GM18526 (cell line): ENCODE results near the gene RABGAP1L.

ENCODE experiments used
- POLR2A ChIP-seq: IDR thresholded peaks from 3 replicates; pipeline ENCODE4 v1.6.1; 2011; ENCODE audit not compliant: insufficient read length; ENCODE audit errors: extremely low read depth

RABGAP1L gene

DNA sequence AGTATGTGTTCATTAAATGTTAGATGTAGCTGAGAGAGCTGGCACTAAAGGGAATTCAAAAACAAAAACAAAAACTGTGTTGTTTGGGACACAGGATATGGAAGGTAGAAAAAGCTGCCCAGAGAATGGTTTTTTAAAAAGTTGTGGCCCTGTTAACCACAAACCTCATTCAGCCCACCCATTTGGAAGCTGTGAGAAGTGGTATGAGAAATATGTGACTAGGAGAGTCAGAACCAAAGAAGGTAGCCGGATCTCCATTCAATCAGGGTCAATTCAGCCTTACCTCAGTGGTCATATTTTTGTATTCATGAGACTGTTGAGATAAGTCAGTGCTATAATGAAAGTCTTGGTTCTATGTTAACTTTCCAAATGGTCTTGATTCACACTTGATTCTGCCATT lies 810.7 kb downstream of the RABGAP1L start:
- no peak for TF ChIP-seq POLR2A

DNA sequence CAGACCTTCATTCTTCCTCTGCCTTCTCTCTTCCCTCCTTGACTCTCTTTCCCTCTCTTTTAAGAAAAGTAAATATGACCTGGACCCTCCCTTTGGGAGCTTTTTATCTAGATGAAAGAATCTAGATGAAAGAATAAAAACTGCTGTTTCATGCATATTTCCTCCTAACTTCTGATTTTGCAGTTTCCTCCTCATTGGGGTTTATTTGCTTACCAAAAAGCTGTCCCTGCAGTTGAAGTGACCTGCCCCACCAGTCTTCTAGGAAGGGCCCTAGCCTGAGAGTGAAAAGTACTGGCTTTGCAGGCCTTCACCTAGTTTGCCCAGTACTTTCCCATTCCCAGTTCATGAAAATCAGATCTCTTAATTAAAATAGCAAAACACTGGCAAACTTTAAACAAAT lies 812.1 kb downstream of the RABGAP1L start:
- no peak for TF ChIP-seq POLR2A

DNA sequence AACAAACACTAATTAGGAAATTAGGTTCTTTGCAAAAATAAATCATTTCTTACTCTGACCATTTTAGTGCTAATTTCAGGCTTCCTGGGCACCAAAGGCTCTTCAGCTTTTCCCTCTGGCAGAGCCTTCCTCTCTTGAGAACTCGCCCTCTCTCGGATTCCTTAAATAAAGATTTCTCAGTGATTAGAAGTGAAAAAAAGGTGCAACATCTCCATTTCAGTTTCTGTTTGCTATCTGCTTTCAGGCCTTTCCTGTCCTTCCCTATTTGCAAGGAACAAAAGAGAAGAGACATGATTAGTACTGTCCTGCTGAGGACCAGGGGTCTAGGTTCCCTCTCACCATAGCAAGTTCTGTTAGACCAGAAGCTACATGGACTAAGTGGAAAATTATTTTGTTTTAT lies 812.6 kb downstream of the RABGAP1L start:
- TF ChIP-seq POLR2A: no peak

DNA sequence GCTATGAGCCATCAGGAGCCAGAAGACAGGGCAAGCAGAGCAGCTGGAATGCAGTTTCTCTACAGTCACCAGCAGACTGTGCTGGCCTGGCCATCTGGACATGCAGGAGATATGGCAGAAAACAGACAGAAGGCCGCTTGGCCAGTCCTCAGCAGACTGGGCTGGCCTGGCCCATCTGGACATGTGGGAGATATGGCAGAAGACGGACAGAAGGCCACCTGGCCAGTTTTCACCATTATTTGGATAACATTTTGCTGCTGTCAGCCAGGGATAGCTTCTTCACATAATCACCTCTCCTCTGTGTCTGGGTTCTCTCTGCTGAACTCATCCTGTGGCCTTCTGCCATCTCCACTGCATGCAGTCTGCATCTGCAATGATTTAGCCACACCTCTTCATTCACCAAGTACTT lies 815.4 kb downstream of the RABGAP1L start:
- TF ChIP-seq POLR2A: no peak

DNA sequence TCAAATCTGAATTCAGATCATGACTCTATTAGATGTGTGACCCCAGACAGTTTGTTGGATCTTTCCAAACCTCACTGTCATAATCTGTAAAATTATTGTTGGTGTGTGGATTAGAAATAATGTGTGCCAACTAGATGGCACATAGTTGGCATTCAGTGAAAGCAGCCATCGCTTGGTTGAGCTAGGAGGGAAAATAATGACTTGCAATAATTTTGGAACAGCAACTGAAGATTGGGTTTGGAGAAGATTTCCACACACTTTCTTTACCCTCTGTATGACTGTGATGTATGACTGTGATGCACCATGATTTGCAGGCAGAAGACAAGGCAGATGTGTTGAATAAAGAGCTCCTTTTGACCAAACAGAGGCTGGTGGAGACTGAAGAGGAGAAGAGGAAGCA lies 816.4 kb downstream of the RABGAP1L start:
- TF ChIP-seq POLR2A: no peak

DNA sequence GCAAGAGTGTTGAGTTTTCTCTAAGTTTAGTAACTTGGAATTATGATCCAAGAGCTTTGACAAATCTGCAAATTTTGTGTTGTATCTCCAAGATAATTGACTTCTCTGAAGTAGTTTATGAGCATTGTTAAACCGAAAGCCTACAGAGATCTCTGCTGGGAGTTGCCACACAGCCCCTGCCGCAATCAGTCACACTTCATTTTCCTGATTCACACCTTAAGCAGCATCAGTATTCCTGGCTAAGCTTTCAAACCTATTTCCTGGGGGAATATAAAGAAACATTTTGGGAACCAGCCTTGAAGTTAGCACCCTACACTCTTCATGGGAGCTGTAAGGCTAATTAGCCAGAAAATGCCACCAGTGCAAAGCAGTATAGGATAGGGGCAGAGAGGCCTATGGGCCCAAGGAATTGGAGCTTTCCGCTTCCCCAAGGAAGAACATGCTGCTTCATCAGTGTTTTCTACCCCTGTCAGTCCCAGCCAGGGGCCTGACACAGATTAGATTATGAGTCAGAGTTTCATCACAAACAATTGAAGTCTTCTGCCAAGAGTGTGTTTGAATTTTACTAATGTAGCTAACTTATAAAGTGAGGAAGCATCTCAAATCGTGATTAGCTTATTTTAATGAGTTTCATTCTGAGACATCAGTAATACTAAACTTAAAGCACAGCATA lies 817.3 kb downstream of the RABGAP1L start:
- no peak for TF ChIP-seq POLR2A

DNA sequence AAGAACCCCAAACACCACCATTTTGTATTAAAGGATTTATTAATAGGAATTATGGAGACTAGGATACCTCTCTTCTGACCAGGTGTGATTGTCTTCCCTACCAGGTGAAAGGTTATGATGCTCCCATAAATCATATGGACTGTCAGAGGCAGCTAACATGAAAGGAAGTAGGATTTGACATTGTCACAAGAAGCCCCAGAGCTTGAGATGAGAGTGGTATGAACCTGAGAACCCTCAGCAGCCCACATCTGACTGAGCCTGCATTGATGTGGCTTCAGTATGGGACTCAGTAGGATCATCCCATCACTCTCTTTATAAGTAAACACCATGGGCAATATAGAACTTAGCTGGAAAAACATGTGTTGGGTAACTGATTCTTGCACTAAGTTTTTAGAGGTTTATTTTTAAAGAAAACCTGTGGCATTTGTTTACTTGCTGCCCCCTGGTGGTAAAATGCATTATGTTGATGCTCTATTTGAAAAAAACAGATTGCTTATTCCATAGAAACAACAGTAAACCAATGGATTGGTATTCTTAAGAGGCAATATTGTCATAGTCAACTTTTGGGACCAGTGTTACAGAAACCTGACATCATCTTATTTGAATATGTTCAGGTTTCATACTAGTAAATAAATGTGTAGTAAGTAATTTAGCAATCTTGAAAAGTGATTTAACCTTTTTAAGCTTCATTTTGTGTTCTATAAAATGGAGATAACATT lies 823.8 kb downstream of the RABGAP1L start:
- TF ChIP-seq POLR2A: no peak

DNA sequence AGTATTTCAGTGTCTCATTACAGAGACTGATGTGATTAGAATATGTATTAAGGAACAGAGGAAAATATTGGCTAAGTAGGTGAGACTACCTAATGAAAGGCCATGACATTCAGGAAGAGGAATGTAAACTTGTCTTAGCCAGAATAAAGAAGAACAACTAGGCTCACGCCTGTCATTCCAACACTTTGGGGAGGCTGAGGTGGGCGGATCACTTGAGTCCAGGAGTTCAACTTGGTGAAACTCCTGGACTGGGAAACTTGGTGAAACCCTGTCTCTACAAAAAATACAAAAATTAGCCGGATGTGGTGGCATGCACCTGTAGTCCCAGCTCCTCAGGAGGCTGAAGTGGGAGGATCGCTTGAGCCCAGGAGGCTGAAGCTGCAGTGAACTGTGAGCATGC lies 825.6 kb downstream of the RABGAP1L start:
- no peak for TF ChIP-seq POLR2A

DNA sequence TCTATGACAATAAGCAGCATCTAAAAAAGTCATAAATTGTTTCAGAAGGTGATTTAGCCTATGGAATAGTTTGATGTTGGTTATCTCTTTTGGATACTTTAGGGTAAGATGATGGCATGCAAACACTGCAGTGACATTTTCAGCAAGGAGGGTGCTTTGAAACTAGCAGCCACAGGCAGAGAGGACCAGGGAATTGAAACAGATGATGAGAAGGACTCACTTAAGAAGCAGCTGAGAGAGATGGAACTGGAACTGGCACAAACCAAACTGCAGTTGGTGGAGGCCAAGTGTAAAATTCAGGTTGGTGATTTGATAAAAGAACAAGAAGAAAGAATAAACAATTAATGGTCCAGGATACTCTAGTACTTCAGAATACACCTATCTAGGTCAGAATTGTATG lies 829.2 kb downstream of the RABGAP1L start:
- TF ChIP-seq POLR2A: no peak

DNA sequence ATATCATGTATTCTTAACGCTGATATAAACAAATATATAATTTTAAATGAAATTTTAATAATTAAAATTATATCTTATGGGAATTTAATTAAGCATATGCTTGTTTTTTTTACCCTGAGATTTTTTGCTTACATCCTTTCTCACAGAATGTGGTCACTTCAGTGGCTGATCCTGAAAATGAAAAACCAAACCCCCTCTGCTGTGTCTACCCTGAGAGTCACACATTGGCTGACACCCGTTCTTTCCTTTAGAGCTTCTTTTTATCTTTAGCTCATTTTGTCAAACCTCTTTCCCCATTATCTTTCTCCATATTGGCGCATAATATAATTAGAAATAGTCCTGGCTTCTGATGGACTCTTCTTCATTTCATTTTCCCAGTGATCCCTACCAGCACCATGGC lies 829.7 kb downstream of the RABGAP1L start:
- no peak for TF ChIP-seq POLR2A

DNA sequence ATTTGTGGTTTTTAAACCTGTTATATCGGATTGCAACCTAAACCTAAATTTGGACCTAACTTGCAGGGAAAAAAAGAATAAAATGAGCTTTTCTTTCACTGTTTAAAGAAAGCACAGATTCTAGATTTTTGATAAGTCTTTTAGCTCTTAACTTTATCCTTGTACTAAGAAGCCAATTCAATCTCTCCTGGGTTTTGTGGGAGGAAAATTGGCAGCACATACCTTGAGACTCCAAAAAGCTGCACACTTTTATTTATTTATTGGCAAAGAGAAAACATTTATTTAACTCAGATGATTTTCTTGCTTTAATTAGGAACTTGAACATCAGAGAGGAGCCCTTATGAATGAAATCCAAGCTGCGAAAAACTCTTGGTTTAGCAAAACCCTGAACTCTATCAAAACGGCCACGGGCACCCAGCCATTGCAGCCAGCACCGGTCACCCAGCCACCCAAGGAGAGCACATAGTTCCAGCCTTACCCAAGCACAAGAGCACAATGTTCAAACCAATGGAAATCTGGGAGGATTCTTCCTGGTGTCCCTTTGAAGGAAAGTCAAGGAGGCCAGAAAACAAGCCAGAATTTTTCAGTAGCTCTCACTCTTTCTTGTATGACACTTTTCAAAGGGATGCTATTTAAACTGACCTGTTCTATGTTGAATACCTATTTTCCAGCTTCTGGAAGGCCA lies 830.4 kb downstream of the RABGAP1L start:
- TF ChIP-seq POLR2A: no peak

DNA sequence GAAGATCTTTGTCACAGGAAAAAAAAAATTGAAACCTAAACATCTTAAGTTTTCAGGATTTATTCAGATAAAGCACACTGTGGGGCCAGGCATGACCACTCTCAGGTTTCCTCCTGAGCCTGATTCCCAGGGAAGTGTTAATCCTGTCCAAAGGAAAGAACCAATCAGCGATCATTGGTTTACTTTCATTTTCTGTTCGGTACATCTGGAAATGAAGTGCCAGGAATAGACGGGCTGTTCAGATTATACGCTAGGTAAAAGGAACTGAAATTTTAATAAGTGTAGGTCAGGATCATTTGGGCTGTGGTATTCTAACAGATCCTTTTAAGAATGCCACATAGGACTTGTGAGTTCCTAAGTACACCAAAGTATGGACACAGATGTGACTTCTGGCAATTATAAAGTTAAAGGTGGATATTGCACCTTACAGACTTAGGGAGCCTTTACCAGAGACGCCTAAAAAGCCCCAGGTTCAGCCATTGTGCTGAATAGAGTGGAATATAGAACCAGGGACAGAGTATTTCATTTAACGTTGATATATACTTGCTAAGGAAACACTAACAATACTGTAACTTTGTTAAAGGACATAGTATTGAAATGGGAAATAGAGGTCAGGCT lies 831.2 kb downstream of the RABGAP1L start:
- TF ChIP-seq POLR2A: no peak

DNA sequence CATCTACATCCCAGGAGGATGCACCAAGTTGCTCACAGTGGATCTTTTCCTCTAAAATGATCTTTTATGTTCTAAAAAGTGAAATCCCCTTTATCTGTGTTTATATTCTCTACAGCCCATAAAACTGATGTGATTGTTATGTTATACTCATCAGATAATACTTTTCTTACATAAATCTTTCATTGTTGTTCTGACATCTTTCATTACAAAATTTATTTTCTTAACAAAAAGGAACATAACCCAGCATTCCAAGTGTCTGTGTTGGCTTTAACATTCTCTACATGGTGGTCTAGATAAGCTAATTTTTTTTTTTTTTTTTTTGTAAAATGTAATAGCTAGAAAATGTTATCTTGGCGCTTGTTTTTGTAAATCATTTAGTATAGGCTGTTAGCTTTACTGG lies 832.2 kb downstream of the RABGAP1L start:
- TF ChIP-seq POLR2A: no peak

DNA sequence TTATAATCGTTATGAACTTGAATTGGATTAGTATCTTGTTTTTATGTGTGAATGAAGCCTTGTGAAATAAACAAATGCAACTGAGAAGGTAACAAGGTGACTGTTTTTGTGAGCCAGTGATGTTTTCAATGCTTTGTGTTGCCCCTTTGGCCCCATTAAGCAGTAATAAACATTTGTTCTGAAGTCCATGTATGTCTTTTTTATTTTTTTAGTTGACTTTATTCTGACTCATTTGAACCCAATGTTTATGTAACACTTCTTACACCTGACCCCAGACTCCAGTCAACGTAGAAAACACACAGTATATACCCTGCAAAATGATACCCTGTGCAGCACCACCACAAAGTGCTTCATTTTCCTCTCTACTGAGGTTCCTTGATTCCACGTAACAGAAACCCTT lies 835.8 kb downstream of the RABGAP1L start:
- no peak for TF ChIP-seq POLR2A

DNA sequence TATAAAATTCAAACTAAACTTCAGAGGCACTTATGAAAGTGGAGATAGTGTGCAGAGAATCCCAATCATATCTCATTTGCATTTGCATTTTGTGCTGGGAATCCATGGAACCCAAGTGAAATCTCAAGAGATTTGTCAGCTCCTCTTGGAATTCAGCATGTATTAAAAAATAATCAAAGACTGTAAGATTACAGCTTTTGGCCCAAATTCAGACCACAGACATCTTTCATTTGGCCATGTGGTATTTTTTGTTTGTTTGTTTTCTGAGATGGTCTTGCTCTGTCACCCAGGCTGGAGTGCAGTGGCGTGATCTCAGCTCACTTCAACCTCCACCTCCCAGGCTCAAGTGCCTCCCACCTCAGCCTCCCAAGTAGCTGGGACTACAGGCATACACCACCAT lies 836.6 kb downstream of the RABGAP1L start:
- TF ChIP-seq POLR2A: no peak

DNA sequence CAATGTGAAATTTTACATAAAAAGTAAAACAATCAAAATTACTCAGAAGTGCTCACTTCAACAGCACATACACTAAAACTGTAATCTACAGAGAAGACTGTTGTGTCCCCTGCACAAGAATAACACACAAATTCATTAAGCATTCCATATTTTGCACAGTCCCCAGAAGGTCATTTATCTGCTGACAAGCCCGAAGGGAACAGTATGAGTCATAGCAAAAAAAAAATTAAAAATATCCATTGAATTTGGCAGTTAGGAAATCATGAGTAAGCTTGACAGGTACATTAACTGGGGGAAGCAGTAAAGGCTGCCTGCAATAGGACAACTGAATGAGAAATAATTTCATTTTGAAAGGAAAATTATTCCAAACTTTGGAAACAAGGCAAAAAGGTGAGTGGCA lies 837.2 kb downstream of the RABGAP1L start:
- TF ChIP-seq POLR2A: no peak
